Right atrium auricular region (tissue), 2 donors: ENCODE measurements around the gene LMAN2. TPM values are rescaled to one million over a fixed set of nuclear protein-coding genes. Genes with fewer than 3 reads are reported as not detected.

ENCODE experiments used
- DNase-seq: peaks from one replicate; pipeline ENCODE4 v3.0.0-alpha.2; 2019; ENCODE audit warnings: low spot score
- H3K27ac ChIP-seq, 2 donors: fragments of 200-600 bp; sonication (generic); 1 replicate in 1 of 2; 2 replicates in 1 of 2; pipeline ENCODE4 v1.5.1; 2016 to 2019
- H3K27me3 ChIP-seq, 2 donors: fragments of 200-600 bp; sonication (generic); one replicate each; pipeline versions ENCODE4 v1.5.1 to v1.6.0; 2017 to 2019
- H3K36me3 ChIP-seq: fragments of 200-600 bp; sonication (generic); one replicate; pipeline ENCODE4 v1.5.1; 2016
- H3K4me1 ChIP-seq, 2 donors: fragments of 200-600 bp; sonication (generic); one replicate each; pipeline versions ENCODE4 v1.5.1 to v1.6.0; 2017 to 2019
- H3K4me3 ChIP-seq, 2 donors: fragments of 200-600 bp; sonication (generic); 1 replicate in 1 of 2; 2 replicates in 1 of 2; pipeline ENCODE4 v1.5.1; 2017 to 2019; ENCODE audit warnings: mild to moderate bottlenecking in 1 of 2, moderate library complexity in 1 of 2
- H3K9me3 ChIP-seq, 2 donors: fragments of 200-600 bp; sonication (generic); one replicate each; pipeline ENCODE4 v1.5.1; 2019
- total RNA-seq, 2 donors: library from RNA; depleted of rRNA; stranded (reverse); fragments of >200 nt; gene quantifications; one replicate each; pipeline ENCODE4 v1.1.0, GENCODE V29; 2016
- TF ChIP-seq, protein P1 (sequence below), 2 donors: fragments of 200-600 bp; sonication (generic); IDR thresholded peaks; one replicate each; pipeline ENCODE4 v1.5.1; 2019; ENCODE audit warnings: antibody characterized with exemption in 2 of 2

LMAN2 gene
- total RNA-seq, 2 donors from 2014 or later, result 128 to 134 TPM

DNA sequence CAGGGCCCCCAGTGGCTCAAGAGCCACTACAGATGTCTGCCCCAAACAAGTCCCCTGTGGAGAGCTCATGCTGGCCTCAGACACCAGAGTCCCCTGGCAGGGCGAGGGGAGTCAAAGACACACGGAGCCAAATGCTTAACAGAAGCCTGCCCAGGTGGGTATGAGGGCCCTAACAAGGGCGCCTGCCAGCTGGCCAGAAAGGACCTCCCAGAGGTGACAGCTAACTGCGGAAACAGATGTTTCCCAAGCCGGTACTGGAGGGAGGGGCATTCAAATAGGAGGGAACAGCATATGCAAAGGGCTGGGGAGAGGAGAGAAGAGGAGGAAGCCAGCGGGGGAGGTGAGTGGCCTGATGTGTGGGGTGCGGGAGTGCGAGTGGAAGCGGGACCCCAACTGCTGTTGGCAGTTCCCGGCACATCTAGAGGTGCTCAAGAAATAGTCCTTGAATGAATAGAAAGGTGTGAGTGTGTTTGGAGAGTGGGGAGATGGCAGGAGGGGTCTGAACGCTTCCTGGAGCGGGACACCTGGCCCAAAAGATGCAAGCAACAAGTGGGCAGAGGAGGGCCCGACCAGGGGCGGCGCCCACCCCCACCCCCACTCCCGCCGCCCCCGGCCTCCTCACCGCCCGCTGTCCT, 40.6 kb downstream of the LMAN2 start:
- TF ChIP-seq, protein P1, sequence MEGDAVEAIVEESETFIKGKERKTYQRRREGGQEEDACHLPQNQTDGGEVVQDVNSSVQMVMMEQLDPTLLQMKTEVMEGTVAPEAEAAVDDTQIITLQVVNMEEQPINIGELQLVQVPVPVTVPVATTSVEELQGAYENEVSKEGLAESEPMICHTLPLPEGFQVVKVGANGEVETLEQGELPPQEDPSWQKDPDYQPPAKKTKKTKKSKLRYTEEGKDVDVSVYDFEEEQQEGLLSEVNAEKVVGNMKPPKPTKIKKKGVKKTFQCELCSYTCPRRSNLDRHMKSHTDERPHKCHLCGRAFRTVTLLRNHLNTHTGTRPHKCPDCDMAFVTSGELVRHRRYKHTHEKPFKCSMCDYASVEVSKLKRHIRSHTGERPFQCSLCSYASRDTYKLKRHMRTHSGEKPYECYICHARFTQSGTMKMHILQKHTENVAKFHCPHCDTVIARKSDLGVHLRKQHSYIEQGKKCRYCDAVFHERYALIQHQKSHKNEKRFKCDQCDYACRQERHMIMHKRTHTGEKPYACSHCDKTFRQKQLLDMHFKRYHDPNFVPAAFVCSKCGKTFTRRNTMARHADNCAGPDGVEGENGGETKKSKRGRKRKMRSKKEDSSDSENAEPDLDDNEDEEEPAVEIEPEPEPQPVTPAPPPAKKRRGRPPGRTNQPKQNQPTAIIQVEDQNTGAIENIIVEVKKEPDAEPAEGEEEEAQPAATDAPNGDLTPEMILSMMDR (IDR thresholded peaks at IDR 0.05), result no peak
- no peak overlapping the region for H3K27ac ChIP-seq
- no peaks in the 10 kb centered on the region for H3K9me3 ChIP-seq
- no peak for DNase-seq
- peaks cover 0 to 26% of the 10 kb centered on the region in 2 donors for H3K4me1 ChIP-seq
- peaks cover 3% of the 10 kb centered on the region for H3K36me3 ChIP-seq
- H3K4me3 ChIP-seq, result peak overlapping the region in 1 of 2 donors; percentile 58
- no peaks in the 10 kb centered on the region for H3K27me3 ChIP-seq

DNA sequence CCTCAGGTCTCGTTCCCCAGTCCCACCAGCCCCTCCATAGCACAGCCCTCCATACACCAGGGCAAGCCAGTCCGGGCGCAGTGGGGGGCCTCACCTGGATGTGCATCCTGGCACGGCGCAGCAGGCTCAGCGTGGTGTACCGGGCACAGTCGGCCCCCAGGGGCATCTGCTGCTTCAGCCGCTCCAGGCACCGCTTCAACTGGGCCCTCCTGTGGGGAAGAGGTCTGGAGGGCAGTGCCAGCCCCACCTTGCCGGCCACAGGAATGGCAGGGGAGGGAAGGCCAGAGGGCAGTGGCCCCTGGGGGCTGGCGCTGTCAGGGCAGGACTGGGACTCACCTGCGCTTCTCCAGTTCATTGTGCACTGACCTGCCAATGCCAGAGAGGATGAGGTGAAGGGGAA, 41.1 kb downstream of the LMAN2 start:
- TF ChIP-seq, protein P1 (IDR thresholded peaks at IDR 0.05), result no peak
- Histone ChIP-seq H3K27ac (no peak overlapping the region), H3K4me3 (no peak overlapping the region), H3K27me3 (no peaks in the 10 kb centered on the region), H3K36me3 (peaks cover 8% of the 10 kb centered on the region), H3K4me1 (peaks cover 0 to 26% of the 10 kb centered on the region in 2 donors), H3K9me3 (no peaks in the 10 kb centered on the region)
- no peak for DNase-seq

DNA sequence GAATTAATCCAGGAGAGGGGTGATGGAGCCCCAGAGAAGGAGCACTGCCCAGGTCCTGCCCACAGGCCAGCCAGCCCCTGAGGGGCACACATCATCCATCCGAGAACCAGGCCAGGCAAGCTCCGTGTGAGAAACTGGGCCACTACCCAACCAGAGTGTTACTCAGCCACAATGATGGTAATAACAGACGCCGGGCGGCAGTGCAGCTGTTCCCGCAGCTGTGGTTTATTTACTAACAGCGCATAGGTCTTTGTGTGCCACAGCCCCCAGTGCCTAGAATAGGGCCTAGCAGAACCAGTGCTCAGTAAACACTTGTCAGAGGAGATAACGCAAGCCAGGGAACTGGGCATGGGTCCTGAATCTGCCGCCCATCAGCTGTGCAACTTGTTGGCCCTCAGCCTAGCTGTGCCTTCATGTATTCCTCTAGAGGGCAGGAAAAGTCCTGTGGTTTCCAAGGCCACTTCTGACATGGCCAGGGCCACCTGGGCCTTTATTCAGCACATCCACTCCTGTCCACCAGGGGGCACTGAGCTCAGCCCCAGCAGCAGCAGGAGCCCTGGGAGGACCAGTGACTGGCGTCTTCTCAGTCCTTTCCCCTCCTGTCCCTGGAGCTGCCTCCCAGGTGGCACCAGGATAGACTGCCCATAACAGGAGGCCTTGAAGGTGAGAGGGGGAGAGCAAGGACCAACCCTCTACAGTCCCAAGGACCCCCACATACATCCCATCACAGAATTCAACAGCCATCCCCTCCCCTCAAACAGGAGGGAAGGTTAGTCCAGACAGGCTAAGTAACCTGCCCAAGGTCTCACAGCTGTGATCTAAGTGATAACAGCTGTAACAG, 41.9 kb downstream of the LMAN2 start:
- Histone ChIP-seq H3K27ac (no peak overlapping the region), H3K4me3 (no peak overlapping the region), H3K4me1 (peaks cover 0 to 34% of the 10 kb centered on the region in 2 donors), H3K27me3 (no peaks in the 10 kb centered on the region), H3K36me3 (peaks cover 14% of the 10 kb centered on the region), H3K9me3 (no peaks in the 10 kb centered on the region)
- TF ChIP-seq, protein P1 (IDR thresholded peaks at IDR 0.05), result peak; percentile 67 to 82
- DNase-seq, result no peak

DNA sequence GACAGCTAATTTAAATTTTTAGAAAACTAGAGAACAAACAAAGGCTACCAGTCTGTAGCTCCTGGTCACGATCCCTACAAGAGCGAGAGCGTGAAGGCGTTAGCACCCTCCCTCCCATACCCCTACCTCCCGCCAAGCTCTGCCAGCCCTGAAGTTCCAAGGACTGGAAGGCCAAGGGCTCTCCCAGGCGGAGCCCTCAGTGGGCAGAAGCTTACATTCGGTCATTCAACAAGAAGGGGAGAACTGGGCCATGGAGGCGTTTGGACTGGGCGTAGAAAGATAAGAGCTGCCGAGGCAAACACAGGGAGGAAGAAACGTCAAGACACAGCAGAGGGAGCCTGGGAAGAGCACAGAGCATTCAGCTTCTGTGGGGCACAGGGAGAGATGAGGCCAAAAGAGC, 42.7 kb downstream of the LMAN2 start:
- TF ChIP-seq, protein P1 (IDR thresholded peaks at IDR 0.05), result no peak
- H3K27me3 ChIP-seq, result no peaks in the 10 kb centered on the region
- no peak overlapping the region for H3K27ac ChIP-seq
- peaks cover 0 to 40% of the 10 kb centered on the region in 2 donors for H3K4me1 ChIP-seq
- no peaks in the 10 kb centered on the region for H3K9me3 ChIP-seq
- H3K4me3 ChIP-seq, result no peak overlapping the region
- H3K36me3 ChIP-seq, result peaks cover 14% of the 10 kb centered on the region
- DNase-seq, result no peak

DNA sequence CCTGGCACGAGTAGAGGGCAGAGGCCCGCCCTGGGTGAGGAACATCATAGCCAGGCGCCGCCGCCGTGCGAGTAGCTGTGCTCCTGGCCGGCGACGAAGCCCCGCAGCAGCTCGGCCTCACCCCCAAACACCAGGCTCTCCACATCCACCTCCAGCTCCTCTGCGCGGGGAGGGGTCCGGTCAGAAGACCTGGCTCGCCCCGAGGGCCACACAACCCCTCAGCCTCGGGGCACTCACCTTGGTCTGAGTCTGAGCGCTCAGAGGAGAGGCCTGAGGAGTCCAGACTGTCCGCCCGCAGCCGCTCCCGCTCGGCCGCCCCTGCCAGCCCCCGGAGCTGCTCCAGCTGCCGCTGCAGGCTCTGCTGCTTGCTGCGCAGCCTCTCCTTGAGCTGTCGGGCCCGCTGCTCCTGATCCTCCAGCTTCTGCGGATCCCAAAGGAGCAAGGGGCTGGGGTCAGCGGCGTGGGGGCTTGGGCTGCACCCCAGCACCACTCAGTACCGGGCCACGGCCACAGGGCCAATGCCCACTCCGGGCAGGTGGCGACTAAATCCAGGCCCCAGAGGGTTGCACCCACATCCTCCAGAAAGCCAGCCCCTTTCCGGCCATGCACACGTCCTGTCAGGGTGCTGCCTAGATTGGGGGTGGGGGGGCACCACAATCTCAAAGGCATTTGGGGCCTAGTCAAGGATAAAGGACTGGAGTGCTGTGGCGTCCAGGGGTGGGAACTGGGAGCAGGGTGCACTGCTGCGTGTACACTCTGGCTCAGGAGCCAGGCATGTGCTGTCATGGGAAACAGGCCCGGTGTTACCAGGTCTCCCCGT, 43.7 kb downstream of the LMAN2 start:
- H3K9me3 ChIP-seq, result no peaks in the 10 kb centered on the region
- H3K4me1 ChIP-seq, result peaks cover 0 to 42% of the 10 kb centered on the region in 2 donors
- H3K36me3 ChIP-seq, result peaks cover 14% of the 10 kb centered on the region
- no peak for DNase-seq
- TF ChIP-seq, protein P1 (IDR thresholded peaks at IDR 0.05), result no peak
- H3K27ac ChIP-seq, result no peak overlapping the region
- H3K27me3 ChIP-seq, result no peaks in the 10 kb centered on the region
- no peak overlapping the region for H3K4me3 ChIP-seq
